Activated naive CD4-positive, alpha-beta T cell treated with anti-CD3 and anti-CD28 coated beads, Interleukin-2, amount 50 U/mL, for 16 hours (primary cell): ENCODE data around the gene MAML3.

ENCODE experiments used
- DNase-seq: peaks from one replicate; pipeline ENCODE4 v3.0.0-alpha.2; 2020

MAML3 gene

GRCh38 chr4:139768896-139769295 lies 385.1 kb downstream of the MAML3 start:
- no peak for DNase-seq

GRCh38 chr4:139768366-139768765 lies 385.6 kb downstream of the MAML3 start:
- no peak for DNase-seq

GRCh38 chr4:139767585-139767984 lies 386.4 kb downstream of the MAML3 start:
- no peak for DNase-seq

GRCh38 chr4:139767168-139767567 lies 386.8 kb downstream of the MAML3 start:
- no peak for DNase-seq

- no peak for DNase-seq
Measured at GRCh38 chr4:139764686-139765310, 389.2 kb downstream of the MAML3 start.

- DNase-seq: no peak
Measured at GRCh38 chr4:139764182-139764581, 389.8 kb downstream of the MAML3 start.

GRCh38 chr4:139763672-139764071 lies 390.3 kb downstream of the MAML3 start:
- DNase-seq: no peak

- DNase-seq: no peak
Measured at GRCh38 chr4:139763205-139763604, 390.8 kb downstream of the MAML3 start.

- DNase-seq: no peak
Measured at GRCh38 chr4:139762720-139763119, 391.3 kb downstream of the MAML3 start.

- DNase-seq: no peak
Measured at GRCh38 chr4:139761461-139761860, 392.5 kb downstream of the MAML3 start.

GRCh38 chr4:139760567-139760966 lies 393.4 kb downstream of the MAML3 start:
- DNase-seq: no peak

- DNase-seq: no peak
Measured at GRCh38 chr4:139759097-139759496, 394.9 kb downstream of the MAML3 start.

- DNase-seq: no peak
Measured at GRCh38 chr4:139756391-139757180, 397.4 kb downstream of the MAML3 start.

GRCh38 chr4:139754938-139755337 lies 399.0 kb downstream of the MAML3 start:
- DNase-seq: no peak

GRCh38 chr4:139753686-139754085 lies 400.3 kb downstream of the MAML3 start:
- no peak for DNase-seq

- DNase-seq: no peak
Measured at GRCh38 chr4:139749835-139750498, 404.0 kb downstream of the MAML3 start.

- DNase-seq: no peak
Measured at GRCh38 chr4:139749338-139749737, 404.6 kb downstream of the MAML3 start.

- no peak for DNase-seq
Measured at GRCh38 chr4:139746431-139747171, 407.4 kb downstream of the MAML3 start.

- no peak for DNase-seq
Measured at GRCh38 chr4:139745111-139745639, 408.8 kb downstream of the MAML3 start.

GRCh38 chr4:139744232-139744631 lies 409.8 kb downstream of the MAML3 start:
- DNase-seq: no peak

GRCh38 chr4:139743027-139743426 lies 411.0 kb downstream of the MAML3 start:
- no peak for DNase-seq

- no peak for DNase-seq
Measured at GRCh38 chr4:139740531-139741041, 413.4 kb downstream of the MAML3 start.

- no peak for DNase-seq
Measured at GRCh38 chr4:139740121-139740520, 413.9 kb downstream of the MAML3 start.
